Measurements from ENCODE around the gene HDAC4. TPM values are rescaled to one million over a fixed set of nuclear protein-coding genes. Genes with fewer than 3 reads are reported as not detected.

Gene HDAC4
- total and polyA plus RNA-seq, 9 of the 15 experiments (the other 6 are each of a cell fraction or from before 2014, with no cell fraction given) = 0.11 to 20.2 (median 4.0) TPM

DNA sequence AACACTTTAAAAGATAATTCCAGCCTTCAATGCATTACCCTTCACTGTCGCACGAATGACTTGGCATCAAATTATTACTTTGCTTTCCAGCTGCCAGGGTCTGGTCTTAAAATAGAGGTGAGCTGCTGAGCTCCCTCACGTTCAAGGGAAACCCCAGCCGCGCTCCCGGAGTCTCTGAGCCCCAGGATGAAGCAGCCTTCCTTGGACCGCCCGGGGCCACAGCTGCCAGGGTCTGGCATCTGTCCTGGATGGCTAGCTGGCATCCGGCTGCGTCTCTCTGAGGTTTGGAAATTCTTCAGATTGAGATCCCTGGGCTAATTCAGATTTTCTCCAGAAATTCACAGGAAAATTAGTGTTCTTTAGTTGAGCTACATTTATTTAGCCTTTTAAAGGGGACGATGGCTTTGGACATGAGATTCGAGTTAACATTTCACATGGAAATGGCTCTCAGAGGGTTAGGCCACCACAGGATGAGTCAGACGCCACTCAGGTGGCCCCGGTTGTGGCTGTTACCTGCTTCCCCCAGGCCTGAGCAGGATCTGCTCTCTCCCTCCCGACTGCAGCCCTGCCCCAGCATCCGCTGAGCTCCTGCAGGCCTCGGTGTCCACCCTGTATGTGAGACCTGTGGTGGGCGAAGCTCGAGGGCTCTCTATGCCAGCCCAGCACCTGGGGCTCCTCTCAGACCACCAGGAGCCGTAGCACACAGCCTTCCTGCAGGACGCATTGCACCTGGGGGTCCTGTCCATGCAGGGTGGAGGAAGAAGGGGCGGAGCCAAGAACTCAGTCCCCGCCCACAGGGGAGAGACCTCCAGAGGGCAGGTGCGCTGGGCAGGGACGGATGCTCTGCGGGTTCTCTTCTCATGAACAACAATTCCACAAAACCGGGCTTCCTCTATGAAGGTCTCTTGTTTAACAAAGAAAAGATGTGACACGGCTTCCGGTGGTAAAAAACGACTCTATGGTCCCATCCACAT is 297.4 kb downstream of the HDAC4 start:
- no peak for ATAC-seq
- H3K27me3 ChIP-seq (ENCODE audit: control insufficient read depth in 2 of 2, insufficient read depth in 2 of 2, low read length in 2 of 2) = no peaks in the 10 kb centered on the region
- CTCF ChIA-PET (ENCODE audit: low intra/inter-chr PET ratio) = no interaction called here
- in situ Hi-C loops (cut with MboI) = no loop called here
- no peaks in the 10 kb centered on the region for H3K9me3 ChIP-seq (replicated peaks; ENCODE audit: control insufficient read depth, insufficient read depth, low read depth, low read length)
- DNase-seq (ENCODE audit: extremely low read depth in 1 of 4, low spot score in 3 of 4) = no peak
- H3K36me3 ChIP-seq (ENCODE audit: control insufficient read depth, insufficient read depth, low read length) = no peaks in the 10 kb centered on the region
- no peak overlapping the region for H3K4me3 ChIP-seq
- WGBS (ENCODE audit: insufficient coverage, low coverage, missing lambda C conversion rate) = 91% methylated on average over 16 of the region's 30 CpGs
- H3K79me2 ChIP-seq (ENCODE audit: control insufficient read depth, insufficient read depth, low read length) = no peaks in the 10 kb centered on the region
- BruUV-seq (replicated peaks) = no TSS peak
- no peak overlapping the region for H3K27ac ChIP-seq (ENCODE audit: extremely low read depth, low read depth, low read length)
- no peaks in the 10 kb centered on the region for H4K20me1 ChIP-seq (replicated peaks; ENCODE audit: control insufficient read depth, insufficient read depth, low read length)
- H3K4me2 ChIP-seq (ENCODE audit: insufficient read depth, low read length) = no peak overlapping the region
- intact Hi-C loops (cut with micrococcal nuclease) = no loop called here
- H3K9me1 ChIP-seq (ENCODE audit: control insufficient read depth, insufficient read depth, low read length) = no peaks in the 10 kb centered on the region
- peaks cover 0 to 4% of the 10 kb centered on the region in 2 experiments; a peak in 1 of 5 replicates for H3K4me1 ChIP-seq (replicated peaks in 1 of 2; ENCODE audit: control insufficient read depth in 2 of 2, insufficient read depth in 2 of 2, low read length in 2 of 2)
- FAIRE-seq = no peak
- H2AFZ ChIP-seq (ENCODE audit: low read depth, low read length) = no peak overlapping the region
- H3K9ac ChIP-seq (ENCODE audit: insufficient read depth in 1 of 2, low read depth in 2 of 2, low read length in 2 of 2) = no peak overlapping the region
- POLR2A ChIA-PET = interaction anchor here (0.7 kb wide), 1 partner anchor 206 kb away, joined by 3 read pairs; no protein-coding TSS in a partner anchor
- no peak for TF ChIP-seq TBL1XR1 (IDR thresholded peaks at IDR 0.05; ENCODE audit: low read length in 2 of 2)
- no peak for TF ChIP-seq BRD4 (IDR thresholded peaks at IDR 0.05)
- TF ChIP-seq HSF4 (CRISPR knock-in tag; IDR thresholded peaks at IDR 0.05; ENCODE audit: borderline replicate concordance) = no peak
- no peak for TF ChIP-seq FOXJ2 (tag; IDR thresholded peaks at IDR 0.05)
- TF ChIP-seq ELF4 (CRISPR knock-in tag; IDR thresholded peaks at IDR 0.05) = no peak
- no peak for TF ChIP-seq SRSF3 (IDR thresholded peaks at IDR 0.05; ENCODE audit: insufficient read depth, low read length)
- TF ChIP-seq, protein P1, sequence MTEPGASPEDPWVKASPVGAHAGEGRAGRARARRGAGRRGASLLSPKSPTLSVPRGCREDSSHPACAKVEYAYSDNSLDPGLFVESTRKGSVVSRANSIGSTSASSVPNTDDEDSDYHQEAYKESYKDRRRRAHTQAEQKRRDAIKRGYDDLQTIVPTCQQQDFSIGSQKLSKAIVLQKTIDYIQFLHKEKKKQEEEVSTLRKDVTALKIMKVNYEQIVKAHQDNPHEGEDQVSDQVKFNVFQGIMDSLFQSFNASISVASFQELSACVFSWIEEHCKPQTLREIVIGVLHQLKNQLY (CRISPR knock-in tag; conservative IDR thresholded peaks at IDR 0.05) = no peak
- TF ChIP-seq ZNF778 (CRISPR knock-in tag; IDR thresholded peaks at IDR 0.05) = no peak
- no peak for TF ChIP-seq ZNF766 (CRISPR knock-in tag; conservative IDR thresholded peaks at IDR 0.05)
- no peak for TF ChIP-seq HDAC2 (IDR thresholded peaks at IDR 0.05)
- no peak for TF ChIP-seq ZZZ3 (IDR thresholded peaks at IDR 0.05)
- no peak for TF ChIP-seq HDAC6 (IDR thresholded peaks at IDR 0.05; ENCODE audit: low read depth, low read length)
- no peak for TF ChIP-seq ZNF449 (CRISPR knock-in tag; IDR thresholded peaks at IDR 0.05)
- TF ChIP-seq ZNF146 (CRISPR knock-in tag; IDR thresholded peaks at IDR 0.05; ENCODE audit: unreplicated experiment) = no peak
- no peak for TF ChIP-seq PRPF4 (IDR thresholded peaks at IDR 0.05; ENCODE audit: insufficient read depth, low read depth, low read length, poor library complexity, severe bottlenecking)
- TF ChIP-seq, protein P2, sequence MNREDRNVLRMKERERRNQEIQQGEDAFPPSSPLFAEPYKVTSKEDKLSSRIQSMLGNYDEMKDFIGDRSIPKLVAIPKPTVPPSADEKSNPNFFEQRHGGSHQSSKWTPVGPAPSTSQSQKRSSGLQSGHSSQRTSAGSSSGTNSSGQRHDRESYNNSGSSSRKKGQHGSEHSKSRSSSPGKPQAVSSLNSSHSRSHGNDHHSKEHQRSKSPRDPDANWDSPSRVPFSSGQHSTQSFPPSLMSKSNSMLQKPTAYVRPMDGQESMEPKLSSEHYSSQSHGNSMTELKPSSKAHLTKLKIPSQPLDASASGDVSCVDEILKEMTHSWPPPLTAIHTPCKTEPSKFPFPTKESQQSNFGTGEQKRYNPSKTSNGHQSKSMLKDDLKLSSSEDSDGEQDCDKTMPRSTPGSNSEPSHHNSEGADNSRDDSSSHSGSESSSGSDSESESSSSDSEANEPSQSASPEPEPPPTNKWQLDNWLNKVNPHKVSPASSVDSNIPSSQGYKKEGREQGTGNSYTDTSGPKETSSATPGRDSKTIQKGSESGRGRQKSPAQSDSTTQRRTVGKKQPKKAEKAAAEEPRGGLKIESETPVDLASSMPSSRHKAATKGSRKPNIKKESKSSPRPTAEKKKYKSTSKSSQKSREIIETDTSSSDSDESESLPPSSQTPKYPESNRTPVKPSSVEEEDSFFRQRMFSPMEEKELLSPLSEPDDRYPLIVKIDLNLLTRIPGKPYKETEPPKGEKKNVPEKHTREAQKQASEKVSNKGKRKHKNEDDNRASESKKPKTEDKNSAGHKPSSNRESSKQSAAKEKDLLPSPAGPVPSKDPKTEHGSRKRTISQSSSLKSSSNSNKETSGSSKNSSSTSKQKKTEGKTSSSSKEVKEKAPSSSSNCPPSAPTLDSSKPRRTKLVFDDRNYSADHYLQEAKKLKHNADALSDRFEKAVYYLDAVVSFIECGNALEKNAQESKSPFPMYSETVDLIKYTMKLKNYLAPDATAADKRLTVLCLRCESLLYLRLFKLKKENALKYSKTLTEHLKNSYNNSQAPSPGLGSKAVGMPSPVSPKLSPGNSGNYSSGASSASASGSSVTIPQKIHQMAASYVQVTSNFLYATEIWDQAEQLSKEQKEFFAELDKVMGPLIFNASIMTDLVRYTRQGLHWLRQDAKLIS (CRISPR knock-in tag; IDR thresholded peaks at IDR 0.05) = no peak
